ENCODE results near the gene MCAM. TPM values are rescaled to one million over a fixed set of nuclear protein-coding genes. Genes with fewer than 3 reads are reported as not detected.

The MCAM gene
- total RNA-seq, 1 experiment from 2014 or later: 38.8 TPM

- H3K4me1 ChIP-seq (replicated peaks; ENCODE audit: insufficient read depth): peaks cover 4% of the 10 kb centered on the region
- CTCF ChIA-PET: no interaction called here
- no peak for DNase-seq
- TF ChIP-seq EZH2 (IDR thresholded peaks at IDR 0.05; ENCODE audit: low read depth) (no peak), CTCF (conservative IDR thresholded peaks at IDR 0.05) (no peak)
- no peaks in the 10 kb centered on the region for H3K27me3 ChIP-seq (ENCODE audit: insufficient read depth, low read depth)
- H3K9me3 ChIP-seq (ENCODE audit: insufficient read depth, low read depth): no peaks in the 10 kb centered on the region
- no peaks in the 10 kb centered on the region for H3K9me2 ChIP-seq (ENCODE audit: insufficient read depth)
- POLR2A ChIA-PET (ENCODE audit: unreplicated experiment): no interaction called here
- H4K20me1 ChIP-seq (ENCODE audit: insufficient read depth): no peaks in the 10 kb centered on the region
- H2AFZ ChIP-seq: no peak overlapping the region
- H3K79me2 ChIP-seq (ENCODE audit: low read depth): peaks cover 6% of the 10 kb centered on the region
- H3K36me3 ChIP-seq (ENCODE audit: low read depth): no peaks in the 10 kb centered on the region
- H3K4me3 ChIP-seq: no peak overlapping the region
- no peak overlapping the region for H3K4me2 ChIP-seq
- no peaks in the 10 kb centered on the region for H3F3A ChIP-seq (ENCODE audit: insufficient read depth, low read depth)
- BruUV-seq (replicated peaks): no TSS peak
- intact Hi-C loops (cut with micrococcal nuclease; ENCODE audit: unreplicated experiment): no loop called here
- no peak overlapping the region for H3K27ac ChIP-seq
Observed at GRCh38 chr11:119330237-119330636, 13.3 kb upstream of the MCAM start.

GRCh38 chr11:119329320-119329719, 12.4 kb upstream of the MCAM start:
- ChIA-PET CTCF (interaction anchor here (0.7 kb wide), 1 partner anchor 10 kb away, joined by 8 read pairs; no protein-coding TSS in a partner anchor), POLR2A (ENCODE audit: unreplicated experiment) (no interaction called here)
- H3K27me3 ChIP-seq (ENCODE audit: insufficient read depth, low read depth): no peaks in the 10 kb centered on the region
- BruUV-seq (replicated peaks): no TSS peak
- H2AFZ ChIP-seq: no peak overlapping the region
- TF ChIP-seq EZH2 (IDR thresholded peaks at IDR 0.05; ENCODE audit: low read depth): no peak
- no peak for TF ChIP-seq CTCF (conservative IDR thresholded peaks at IDR 0.05)
- no peaks in the 10 kb centered on the region for H3F3A ChIP-seq (ENCODE audit: insufficient read depth, low read depth)
- H3K36me3 ChIP-seq (ENCODE audit: low read depth): no peaks in the 10 kb centered on the region
- H3K9me2 ChIP-seq (ENCODE audit: insufficient read depth): no peaks in the 10 kb centered on the region
- DNase-seq: no peak
- H4K20me1 ChIP-seq (ENCODE audit: insufficient read depth): no peaks in the 10 kb centered on the region
- no peak overlapping the region for H3K4me3 ChIP-seq
- H3K4me1 ChIP-seq (replicated peaks; ENCODE audit: insufficient read depth): no peaks in the 10 kb centered on the region
- no peak overlapping the region for H3K27ac ChIP-seq
- no peaks in the 10 kb centered on the region for H3K79me2 ChIP-seq (ENCODE audit: low read depth)
- intact Hi-C loops (cut with micrococcal nuclease; ENCODE audit: unreplicated experiment): no loop called here
- H3K4me2 ChIP-seq: no peak overlapping the region
- no peaks in the 10 kb centered on the region for H3K9me3 ChIP-seq (ENCODE audit: insufficient read depth, low read depth)

GRCh38 chr11:119324189-119324588, 7.3 kb upstream of the MCAM start:
- intact Hi-C loops (cut with micrococcal nuclease; ENCODE audit: unreplicated experiment): loop anchor here (5.0 kb wide), 1 partner anchor 307 kb away; the partner anchor contains the start of genes RPS25 and TRAPPC4
- BruUV-seq (replicated peaks): no TSS peak
- no peaks in the 10 kb centered on the region for H3K9me2 ChIP-seq (ENCODE audit: insufficient read depth)
- H3K4me1 ChIP-seq (replicated peaks; ENCODE audit: insufficient read depth): peaks cover 16% of the 10 kb centered on the region; the same call in 1 of the 2 replicates
- no peaks in the 10 kb centered on the region for H4K20me1 ChIP-seq (ENCODE audit: insufficient read depth)
- TF ChIP-seq CTCF (conservative IDR thresholded peaks at IDR 0.05) (no peak), EZH2 (IDR thresholded peaks at IDR 0.05; ENCODE audit: low read depth) (no peak)
- DNase-seq: no peak
- H3K4me3 ChIP-seq: no peak overlapping the region
- ChIA-PET POLR2A (ENCODE audit: unreplicated experiment) (no interaction called here), CTCF (interaction anchor here (0.6 to 1.3 kb wide), 3 partner anchors 30 to 180 kb away, joined by 3 to 5 read pairs (median 3); no protein-coding TSS in a partner anchor)
- no peak overlapping the region for H3K4me2 ChIP-seq
- H3F3A ChIP-seq (ENCODE audit: insufficient read depth, low read depth): peaks cover 17% of the 10 kb centered on the region; the same call in 1 of the 2 replicates
- H3K79me2 ChIP-seq (ENCODE audit: low read depth): no peaks in the 10 kb centered on the region
- H2AFZ ChIP-seq: no peak overlapping the region
- H3K9me3 ChIP-seq (ENCODE audit: insufficient read depth, low read depth): no peaks in the 10 kb centered on the region
- H3K36me3 ChIP-seq (ENCODE audit: low read depth): no peaks in the 10 kb centered on the region
- H3K27ac ChIP-seq: no peak overlapping the region
- H3K27me3 ChIP-seq (ENCODE audit: insufficient read depth, low read depth): no peaks in the 10 kb centered on the region

All from PC-9 (cell line).